Activated CD4-positive, alpha-beta memory T cell treated with anti-CD3 and anti-CD28 coated beads, Interleukin-2, amount 10 ng/mL, durations not matched to agents 7 days and 5 days (primary cell): Measurements from ENCODE around the gene RPL5. TPM values are rescaled to one million over a fixed set of nuclear protein-coding genes. Genes with fewer than 3 reads are reported as not detected.

Experiments
- CTCF ChIA-PET: fragments of 350-600 bp; sonication (Branson Sonifier 250); formaldehyde crosslinking; loops from one replicate; lab custom pipeline; 2021; ENCODE audit warnings: antibody characterized with exemption, inconsistent platforms; lab: Charles Lee
- POLR2A ChIA-PET: fragments of 350-600 bp; sonication (Branson Sonifier 250); formaldehyde crosslinking; loops from one replicate; lab custom pipeline; 2021; ENCODE audit warnings: antibody characterized with exemption; lab: Charles Lee
- DNase-seq: peaks from one replicate; pipeline ENCODE4 v3.0.0-alpha.2; 2020
- H3K27ac Mint-ChIP-seq: one replicate; pipeline ENCODE4 v1.8.0; 2021; ENCODE audit warnings: mild to moderate bottlenecking, mixed read lengths
- H3K27me3 Mint-ChIP-seq: one replicate; pipeline ENCODE4 v1.8.0; 2021; ENCODE audit warnings: mixed read lengths
- H3K36me3 Mint-ChIP-seq: one replicate; pipeline ENCODE4 v1.8.0; 2021; ENCODE audit warnings: low read depth, mixed read lengths
- H3K4me1 Mint-ChIP-seq: one replicate; pipeline ENCODE4 v1.8.0; 2021; ENCODE audit warnings: mixed read lengths
- H3K4me3 Mint-ChIP-seq: one replicate; pipeline ENCODE4 v1.8.0; 2021; ENCODE audit warnings: mild to moderate bottlenecking, mixed read lengths
- H3K9me3 Mint-ChIP-seq: one replicate; pipeline ENCODE4 v1.8.0; 2021; ENCODE audit warnings: mixed read lengths
- total RNA-seq, 2 experiments: library from RNA; stranded (reverse); gene quantifications; one replicate each; pipeline ENCODE4 v1.2.3, GENCODE V29; 2021

RPL5 gene
- total RNA-seq, 2 experiments from 2014 or later = 660 to 678 TPM

- H3K4me1 Mint-ChIP-seq = no peaks in the 10 kb centered on the region
- H3K27me3 Mint-ChIP-seq = peaks cover 40% of the 10 kb centered on the region
- no peaks in the 10 kb centered on the region for H3K36me3 Mint-ChIP-seq
- ChIA-PET POLR2A (no interaction called here), CTCF (interaction anchor here (0.6 kb wide), 1 partner anchor 1287 kb away, joined by 3 read pairs; no protein-coding TSS in a partner anchor)
- H3K4me3 Mint-ChIP-seq = no peak overlapping the region
- no peaks in the 10 kb centered on the region for H3K9me3 Mint-ChIP-seq
- DNase-seq = no peak
- no peak overlapping the region for H3K27ac Mint-ChIP-seq
Observed at GRCh38 chr1:92797961-92798360, 33.9 kb upstream of the RPL5 start.

GRCh38 chr1:92803140-92803887, 28.5 kb upstream of the RPL5 start:
- POLR2A ChIA-PET = interaction anchor here (1.1 kb wide), 1 partner anchor 29 kb away, joined by 3 read pairs; the partner anchor contains the start of gene RPL5
- CTCF ChIA-PET = interaction anchor here (1.0 kb wide), 1 partner anchor 15 kb away, joined by 3 read pairs; no protein-coding TSS in a partner anchor

GRCh38 chr1:92804721-92805201, 27.1 kb upstream of the RPL5 start:
- POLR2A ChIA-PET = no interaction called here

More at GRCh38 chr1:92803140-92803887, 28.5 kb upstream of the RPL5 start:
- no peak for DNase-seq
- H3K9me3 Mint-ChIP-seq = peaks cover 4% of the 10 kb centered on the region
- peaks cover 14% of the 10 kb centered on the region for H3K27me3 Mint-ChIP-seq
- H3K4me1 Mint-ChIP-seq = no peaks in the 10 kb centered on the region
- H3K27ac Mint-ChIP-seq = no peak overlapping the region
- no peaks in the 10 kb centered on the region for H3K36me3 Mint-ChIP-seq
- H3K4me3 Mint-ChIP-seq = no peak overlapping the region

GRCh38 chr1:92805216-92805615, 26.6 kb upstream of the RPL5 start:
- Mint-ChIP-seq H3K27ac (no peak overlapping the region), H3K4me3 (no peak overlapping the region), H3K9me3 (peaks cover 4% of the 10 kb centered on the region), H3K4me1 (no peaks in the 10 kb centered on the region), H3K27me3 (peaks cover 14% of the 10 kb centered on the region), H3K36me3 (no peaks in the 10 kb centered on the region)
- POLR2A ChIA-PET = no interaction called here
- CTCF ChIA-PET = interaction anchor here (1.1 kb wide), 1 partner anchor 56 kb away, joined by 4 read pairs; no protein-coding TSS in a partner anchor
- DNase-seq = no peak

More at GRCh38 chr1:92804721-92805201, 27.1 kb upstream of the RPL5 start:
- Mint-ChIP-seq H3K27ac (no peak overlapping the region), H3K9me3 (peaks cover 4% of the 10 kb centered on the region), H3K36me3 (no peaks in the 10 kb centered on the region), H3K27me3 (peaks cover 14% of the 10 kb centered on the region), H3K4me3 (no peak overlapping the region), H3K4me1 (no peaks in the 10 kb centered on the region)
- DNase-seq = no peak
- CTCF ChIA-PET = interaction anchor here (1.0 to 1.1 kb wide), 2 partner anchors 13 to 56 kb away, joined by 3 to 4 read pairs; no protein-coding TSS in a partner anchor

GRCh38 chr1:92808381-92808780, 23.5 kb upstream of the RPL5 start:
- Mint-ChIP-seq H3K9me3 (peaks cover 4% of the 10 kb centered on the region), H3K4me1 (no peaks in the 10 kb centered on the region), H3K36me3 (no peaks in the 10 kb centered on the region), H3K27me3 (peaks cover 24% of the 10 kb centered on the region), H3K27ac (no peak overlapping the region), H3K4me3 (no peak overlapping the region)
- no peak for DNase-seq
- ChIA-PET CTCF (interaction anchor here (2.0 kb wide), 1 partner anchor 10 kb away, joined by 9 read pairs; no protein-coding TSS in a partner anchor), POLR2A (no interaction called here)

GRCh38 chr1:92816732-92817131, 15.1 kb upstream of the RPL5 start:
- H3K27ac Mint-ChIP-seq = no peak overlapping the region
- H3K9me3 Mint-ChIP-seq = no peaks in the 10 kb centered on the region
- no peaks in the 10 kb centered on the region for H3K36me3 Mint-ChIP-seq
- H3K4me1 Mint-ChIP-seq = no peaks in the 10 kb centered on the region
- ChIA-PET CTCF (interaction anchor here (0.5 to 6.1 kb wide), 5 partner anchors 12 to 69 kb away, joined by 3 to 105 read pairs (median 4); no protein-coding TSS in a partner anchor), POLR2A (no interaction called here)
- DNase-seq = no peak
- no peak overlapping the region for H3K4me3 Mint-ChIP-seq
- H3K27me3 Mint-ChIP-seq = peaks cover 42% of the 10 kb centered on the region

GRCh38 chr1:92817137-92817697, 14.6 kb upstream of the RPL5 start:
- ChIA-PET POLR2A (no interaction called here), CTCF (interaction anchor here (1.0 to 6.1 kb wide), 6 partner anchors 9 to 69 kb away, joined by 3 to 105 read pairs (median 8); partner anchors contain the start of gene RPL5)
- no peak overlapping the region for H3K27ac Mint-ChIP-seq
- no peaks in the 10 kb centered on the region for H3K36me3 Mint-ChIP-seq
- no peak for DNase-seq
- H3K4me1 Mint-ChIP-seq = no peaks in the 10 kb centered on the region
- H3K27me3 Mint-ChIP-seq = peaks cover 39% of the 10 kb centered on the region
- H3K9me3 Mint-ChIP-seq = no peaks in the 10 kb centered on the region
- H3K4me3 Mint-ChIP-seq = no peak overlapping the region

- no peaks in the 10 kb centered on the region for H3K4me1 Mint-ChIP-seq
- H3K4me3 Mint-ChIP-seq = no peak overlapping the region
- peaks cover 33% of the 10 kb centered on the region for H3K27me3 Mint-ChIP-seq
- no peaks in the 10 kb centered on the region for H3K9me3 Mint-ChIP-seq
- ChIA-PET POLR2A (interaction anchor here (0.6 to 1.4 kb wide), 2 partner anchors 14 to 69 kb away, joined by 3 to 4 read pairs; no protein-coding TSS in a partner anchor), CTCF (interaction anchor here (0.5 to 6.1 kb wide), 23 partner anchors 9 to 1574 kb away, joined by 3 to 105 read pairs (median 3); partner anchors contain the start of gene RPL5)
- H3K27ac Mint-ChIP-seq = no peak overlapping the region
- H3K36me3 Mint-ChIP-seq = no peaks in the 10 kb centered on the region
- DNase-seq = peak; percentile 22
Observed at GRCh38 chr1:92817986-92818764, 13.7 kb upstream of the RPL5 start.

GRCh38 chr1:92820024-92820423, 11.8 kb upstream of the RPL5 start:
- ChIA-PET CTCF (interaction anchor here (6.1 kb wide), 1 partner anchor 72 kb away, joined by 105 read pairs; no protein-coding TSS in a partner anchor), POLR2A (no interaction called here)
- no peak for DNase-seq
- Mint-ChIP-seq H3K27me3 (peaks cover 28% of the 10 kb centered on the region), H3K4me1 (no peaks in the 10 kb centered on the region), H3K27ac (no peak overlapping the region), H3K9me3 (no peaks in the 10 kb centered on the region), H3K4me3 (no peak overlapping the region), H3K36me3 (no peaks in the 10 kb centered on the region)

GRCh38 chr1:92820551-92820950, 11.3 kb upstream of the RPL5 start:
- H3K27ac Mint-ChIP-seq = no peak overlapping the region
- DNase-seq = no peak
- no peaks in the 10 kb centered on the region for H3K36me3 Mint-ChIP-seq
- CTCF ChIA-PET = interaction anchor here (6.1 kb wide), 1 partner anchor 73 kb away, joined by 105 read pairs; no protein-coding TSS in a partner anchor
- POLR2A ChIA-PET = no interaction called here
- peaks cover 27% of the 10 kb centered on the region for H3K27me3 Mint-ChIP-seq
- H3K4me1 Mint-ChIP-seq = no peaks in the 10 kb centered on the region
- no peaks in the 10 kb centered on the region for H3K9me3 Mint-ChIP-seq
- no peak overlapping the region for H3K4me3 Mint-ChIP-seq

- Mint-ChIP-seq H3K27ac (no peak overlapping the region), H3K27me3 (peaks cover 17% of the 10 kb centered on the region), H3K4me1 (no peaks in the 10 kb centered on the region), H3K4me3 (no peak overlapping the region), H3K36me3 (no peaks in the 10 kb centered on the region), H3K9me3 (no peaks in the 10 kb centered on the region)
- POLR2A ChIA-PET = no interaction called here
- CTCF ChIA-PET = interaction anchor here (0.7 kb wide), 1 partner anchor 74 kb away, joined by 3 read pairs; no protein-coding TSS in a partner anchor
- no peak for DNase-seq
Observed at GRCh38 chr1:92822879-92823278, 9.0 kb upstream of the RPL5 start.

GRCh38 chr1:92826792-92827191, 5.0 kb upstream of the RPL5 start:
- no peak overlapping the region for H3K4me3 Mint-ChIP-seq
- POLR2A ChIA-PET = no interaction called here
- CTCF ChIA-PET = interaction anchor here (1.0 kb wide), 1 partner anchor 8 kb away, joined by 3 read pairs; no protein-coding TSS in a partner anchor
- peaks cover under 1% of the 10 kb centered on the region for H3K36me3 Mint-ChIP-seq
- no peak for DNase-seq
- peaks cover 2% of the 10 kb centered on the region for H3K27me3 Mint-ChIP-seq
- H3K27ac Mint-ChIP-seq = no peak overlapping the region
- H3K9me3 Mint-ChIP-seq = no peaks in the 10 kb centered on the region
- H3K4me1 Mint-ChIP-seq = peaks cover 5% of the 10 kb centered on the region
